A549 (cell line): Measurements from ENCODE around the gene PCDH15.

Experiments used
- NR3C1 ChIP-seq: fragments of >200 bp; sonication (Bioruptor Twin); formaldehyde crosslinking; IDR thresholded peaks from 3 replicates; pipeline ENCODE4 v1.6.1; 2017
- PBX3 ChIP-seq: IDR thresholded peaks from 2 replicates; pipeline ENCODE4 v1.6.1; 2012
- POLR2A ChIP-seq: IDR thresholded peaks from 2 replicates; pipeline ENCODE4 v1.6.1; 2012; ENCODE audit warnings: mild to moderate bottlenecking, low read length
- RAD21 ChIP-seq, 2 experiments: fragments of >200 bp in 1 of 2; sonication (Bioruptor Twin) in 1 of 2; formaldehyde crosslinking in 1 of 2; IDR thresholded peaks in 1 of 2; conservative IDR thresholded peaks in 1 of 2; 2 replicates in 1 of 2; 3 replicates in 1 of 2; pipeline ENCODE4 v1.6.1; 2012 to 2018; ENCODE audit warnings: inconsistent platforms in 1 of 2
- SREBF2 ChIP-seq: fragments of 450-650 bp; IDR thresholded peaks from 2 replicates; pipeline ENCODE4 v1.6.1; 2014; ENCODE audit warnings: mild to moderate bottlenecking, moderate library complexity
- TF ChIP-seq, protein P1 (sequence below): fragments of >200 bp; sonication (Bioruptor Twin); formaldehyde crosslinking; IDR thresholded peaks from 3 replicates; pipeline ENCODE4 v1.5.1; 2016

GRCh38 chr10:54094321-54094720, 706.7 kb downstream of the PCDH15 start:
- no peak for TF ChIP-seq RAD21 (conservative IDR thresholded peaks at IDR 0.05 in 1 of 2, IDR thresholded peaks at IDR 0.05 in 1 of 2)
- no peak for TF ChIP-seq POLR2A
- TF ChIP-seq, protein P1, sequence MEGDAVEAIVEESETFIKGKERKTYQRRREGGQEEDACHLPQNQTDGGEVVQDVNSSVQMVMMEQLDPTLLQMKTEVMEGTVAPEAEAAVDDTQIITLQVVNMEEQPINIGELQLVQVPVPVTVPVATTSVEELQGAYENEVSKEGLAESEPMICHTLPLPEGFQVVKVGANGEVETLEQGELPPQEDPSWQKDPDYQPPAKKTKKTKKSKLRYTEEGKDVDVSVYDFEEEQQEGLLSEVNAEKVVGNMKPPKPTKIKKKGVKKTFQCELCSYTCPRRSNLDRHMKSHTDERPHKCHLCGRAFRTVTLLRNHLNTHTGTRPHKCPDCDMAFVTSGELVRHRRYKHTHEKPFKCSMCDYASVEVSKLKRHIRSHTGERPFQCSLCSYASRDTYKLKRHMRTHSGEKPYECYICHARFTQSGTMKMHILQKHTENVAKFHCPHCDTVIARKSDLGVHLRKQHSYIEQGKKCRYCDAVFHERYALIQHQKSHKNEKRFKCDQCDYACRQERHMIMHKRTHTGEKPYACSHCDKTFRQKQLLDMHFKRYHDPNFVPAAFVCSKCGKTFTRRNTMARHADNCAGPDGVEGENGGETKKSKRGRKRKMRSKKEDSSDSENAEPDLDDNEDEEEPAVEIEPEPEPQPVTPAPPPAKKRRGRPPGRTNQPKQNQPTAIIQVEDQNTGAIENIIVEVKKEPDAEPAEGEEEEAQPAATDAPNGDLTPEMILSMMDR, result no peak
- TF ChIP-seq SREBF2, result no peak
- no peak for TF ChIP-seq NR3C1
- TF ChIP-seq PBX3, result no peak
